ENCODE measurements around the gene SIX2. TPM values are rescaled to one million over a fixed set of nuclear protein-coding genes. Genes with fewer than 3 reads are reported as not detected.

The SIX2 gene
- total RNA-seq, 1 donor from 2014 or later = 0.65 TPM

Other genes with a start within 250 kb of the SIX2 start
- not detected for gene SIX3, start 67.8 kb downstream of the SIX2 start, total RNA-seq

Measured in Right ventricle myocardium superior (tissue), 1 donor.